Measurements from ENCODE around the gene SLX4IP.

Gene SLX4IP

DNA sequence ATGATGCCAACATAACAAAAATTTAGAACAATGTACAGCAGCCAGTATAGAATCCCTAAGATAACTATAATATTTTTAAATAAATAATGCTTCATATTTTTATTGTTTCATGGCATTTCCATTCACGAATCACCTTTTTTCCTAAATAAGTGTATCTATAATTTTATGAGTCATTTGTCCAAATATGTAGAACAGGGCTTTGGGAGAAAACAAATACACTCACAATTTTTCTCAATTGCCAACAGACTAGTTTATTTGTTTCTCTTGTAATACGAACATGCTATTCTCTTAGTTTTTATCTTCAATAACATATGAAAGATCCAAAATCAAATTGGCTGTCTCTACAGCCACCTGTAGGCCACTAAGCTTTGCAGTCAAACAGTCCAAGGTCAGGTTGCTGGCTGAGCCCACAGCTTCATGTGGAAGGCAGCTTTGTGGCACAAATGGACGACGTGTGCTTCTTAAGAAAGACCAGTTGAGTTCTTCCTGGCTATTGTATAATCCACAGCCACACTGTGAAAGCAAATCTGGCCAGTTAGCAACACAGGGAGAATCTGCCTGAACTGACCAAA is 30.1 kb upstream of the SLX4IP start:
- Histone ChIP-seq H3K27ac (ENCODE audit: extremely low read depth, low read depth, low read length) (no peak overlapping the region), H3K9me3 (ENCODE audit: control insufficient read depth, insufficient read depth, low read depth, low read length) (no peaks in the 10 kb centered on the region), H3K36me3 (ENCODE audit: control insufficient read depth in 2 of 2, insufficient read depth in 1 of 2, low read length in 2 of 2) (peaks cover 4 to 24% of the 10 kb centered on the region in 2 experiments; a peak in 2 of 3 replicates), H3K4me1 (ENCODE audit: control insufficient read depth, insufficient read depth, low read length) (no peaks in the 10 kb centered on the region), H3K4me3 (ENCODE audit: low read depth, low read length) (no peak overlapping the region)
- CTCF ChIA-PET: interaction anchor here (0.6 to 1.7 kb wide), 2 partner anchors 426 to 433 kb away, joined by 3 to 4 read pairs; no protein-coding TSS in a partner anchor
- POLR2A ChIA-PET: no interaction called here
- TF ChIP-seq ZNF223 (tag by site-specific recombination; IDR thresholded peaks at IDR 0.05) (no peak), KLF10 (tag by site-specific recombination; IDR thresholded peaks at IDR 0.05) (no peak), ZFP69B (tag by site-specific recombination; IDR thresholded peaks at IDR 0.05) (no peak), ZNF610 (tag by site-specific recombination; IDR thresholded peaks at IDR 0.05; ENCODE audit: borderline replicate concordance) (no peak), ZNF777 (tag by site-specific recombination; IDR thresholded peaks at IDR 0.05; ENCODE audit: borderline replicate concordance) (no peak), ZNF624 (tag by site-specific recombination; IDR thresholded peaks at IDR 0.05) (no peak), ZNF132 (tag by site-specific recombination; IDR thresholded peaks at IDR 0.05; ENCODE audit: borderline replicate concordance) (no peak), ZBTB1 (tag by site-specific recombination; IDR thresholded peaks at IDR 0.05) (no peak), TCF7L2 (IDR thresholded peaks at IDR 0.05; ENCODE audit: borderline replicate concordance, low read depth, low read length) (no peak), ZNF544 (tag by site-specific recombination; IDR thresholded peaks at IDR 0.05) (no peak), ZBTB20 (tag by site-specific recombination; IDR thresholded peaks at IDR 0.05) (no peak), ZNF366 (tag by site-specific recombination; conservative IDR thresholded peaks at IDR 0.05) (no peak), YY2 (tag by site-specific recombination; IDR thresholded peaks at IDR 0.05) (no peak), ZNF449 (tag by site-specific recombination; IDR thresholded peaks at IDR 0.05) (no peak), PRDM4 (tag by site-specific recombination; IDR thresholded peaks at IDR 0.05) (no peak), MZF1 (tag by site-specific recombination; IDR thresholded peaks at IDR 0.05; ENCODE audit: borderline replicate concordance) (no peak), KLF9 (tag by site-specific recombination; IDR thresholded peaks at IDR 0.05; ENCODE audit: low read depth) (no peak), ZNF248 (tag by site-specific recombination; IDR thresholded peaks at IDR 0.05) (no peak), OVOL3 (tag by site-specific recombination; IDR thresholded peaks at IDR 0.05) (no peak)

GRCh38 chr20:10408108-10408813 is 26.8 kb upstream of the SLX4IP start:
- TF ChIP-seq SCRT1 (tag by site-specific recombination; IDR thresholded peaks at IDR 0.05; ENCODE audit: borderline replicate concordance): no peak
- TF ChIP-seq GLIS2 (tag by site-specific recombination; IDR thresholded peaks at IDR 0.05): no peak
- no peak for TF ChIP-seq ZBTB7A (tag by site-specific recombination; IDR thresholded peaks at IDR 0.05; ENCODE audit: low read depth)
- TF ChIP-seq, protein P1, sequence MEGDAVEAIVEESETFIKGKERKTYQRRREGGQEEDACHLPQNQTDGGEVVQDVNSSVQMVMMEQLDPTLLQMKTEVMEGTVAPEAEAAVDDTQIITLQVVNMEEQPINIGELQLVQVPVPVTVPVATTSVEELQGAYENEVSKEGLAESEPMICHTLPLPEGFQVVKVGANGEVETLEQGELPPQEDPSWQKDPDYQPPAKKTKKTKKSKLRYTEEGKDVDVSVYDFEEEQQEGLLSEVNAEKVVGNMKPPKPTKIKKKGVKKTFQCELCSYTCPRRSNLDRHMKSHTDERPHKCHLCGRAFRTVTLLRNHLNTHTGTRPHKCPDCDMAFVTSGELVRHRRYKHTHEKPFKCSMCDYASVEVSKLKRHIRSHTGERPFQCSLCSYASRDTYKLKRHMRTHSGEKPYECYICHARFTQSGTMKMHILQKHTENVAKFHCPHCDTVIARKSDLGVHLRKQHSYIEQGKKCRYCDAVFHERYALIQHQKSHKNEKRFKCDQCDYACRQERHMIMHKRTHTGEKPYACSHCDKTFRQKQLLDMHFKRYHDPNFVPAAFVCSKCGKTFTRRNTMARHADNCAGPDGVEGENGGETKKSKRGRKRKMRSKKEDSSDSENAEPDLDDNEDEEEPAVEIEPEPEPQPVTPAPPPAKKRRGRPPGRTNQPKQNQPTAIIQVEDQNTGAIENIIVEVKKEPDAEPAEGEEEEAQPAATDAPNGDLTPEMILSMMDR (tag by site-specific recombination; IDR thresholded peaks at IDR 0.05): no peak
- no peak for TF ChIP-seq SETDB1 (IDR thresholded peaks at IDR 0.05; ENCODE audit: insufficient read length, low read length)
- TF ChIP-seq KLF16 (tag by site-specific recombination; IDR thresholded peaks at IDR 0.05): no peak
- TF ChIP-seq WT1 (tag by site-specific recombination; IDR thresholded peaks at IDR 0.05): no peak
- ChIA-PET CTCF (interaction anchor here (0.6 to 2.2 kb wide), 4 partner anchors 18 to 944 kb away, joined by 3 to 6 read pairs (median 4); no protein-coding TSS in a partner anchor), POLR2A (no interaction called here)
- Histone ChIP-seq H3K27ac (ENCODE audit: extremely low read depth, low read depth, low read length) (no peak overlapping the region), H3K4me1 (ENCODE audit: control insufficient read depth, insufficient read depth, low read length) (no peaks in the 10 kb centered on the region), H3K4me3 (ENCODE audit: low read depth, low read length) (no peak overlapping the region), H3K36me3 (ENCODE audit: control insufficient read depth in 2 of 2, insufficient read depth in 1 of 2, low read length in 2 of 2) (peaks cover 4 to 40% of the 10 kb centered on the region in 2 experiments; a peak in 2 of 3 replicates), H3K9me3 (ENCODE audit: control insufficient read depth, insufficient read depth, low read depth, low read length) (no peaks in the 10 kb centered on the region)

All from HEK293 (cell line).